Astrocyte (in vitro differentiated cells and primary cell): Measurements from ENCODE around the gene SPPL3.

Experiments used
- EZH2 ChIP-seq: IDR thresholded peaks from 2 replicates; pipeline ENCODE4 v1.6.1; 2012; ENCODE audit warnings: mild to moderate bottlenecking, low read length, inconsistent platforms; ENCODE audit not compliant: insufficient read depth
- TF ChIP-seq, protein P1 (sequence below): IDR thresholded peaks from 2 replicates; pipeline ENCODE4 v1.5.1; 2011; ENCODE audit warnings: low read depth, mild to moderate bottlenecking, inconsistent platforms, low read length, moderate library complexity; ENCODE audit not compliant: insufficient read depth

DNA sequence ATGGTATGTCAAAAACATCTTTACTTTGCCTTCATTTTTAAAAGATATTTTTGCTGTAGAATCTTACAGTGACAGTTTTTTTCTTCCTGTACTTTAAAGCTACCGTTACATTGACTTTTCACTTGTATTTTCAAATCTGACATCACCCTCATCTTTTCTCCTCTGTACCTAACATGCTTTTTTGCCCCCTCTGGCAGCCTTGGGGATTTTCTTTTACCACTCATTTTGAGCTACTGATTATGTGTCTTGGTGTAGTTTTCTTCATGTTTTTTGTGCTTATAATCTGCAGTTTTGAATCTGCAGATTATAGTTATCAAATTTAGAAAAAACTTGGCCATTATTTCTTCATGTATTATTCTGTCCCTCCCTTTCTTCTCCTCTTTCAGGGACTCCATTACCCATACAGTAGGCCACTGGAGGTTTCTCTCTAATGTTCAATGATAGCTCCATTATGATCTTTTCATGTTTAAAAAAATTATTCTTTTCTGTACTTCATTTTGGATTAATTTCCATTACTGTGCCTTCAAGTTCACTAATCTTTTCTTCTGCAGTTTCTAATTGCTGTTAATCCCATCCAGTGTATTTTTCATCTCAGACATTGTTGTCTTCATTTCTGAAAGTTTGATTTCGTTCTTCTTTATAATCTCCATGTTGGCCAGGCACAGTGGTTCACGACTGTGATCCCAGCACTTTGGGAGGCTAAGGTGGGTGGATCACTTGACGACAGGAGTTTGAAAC, 108.5 kb downstream of the SPPL3 start:
- TF ChIP-seq, protein P1, sequence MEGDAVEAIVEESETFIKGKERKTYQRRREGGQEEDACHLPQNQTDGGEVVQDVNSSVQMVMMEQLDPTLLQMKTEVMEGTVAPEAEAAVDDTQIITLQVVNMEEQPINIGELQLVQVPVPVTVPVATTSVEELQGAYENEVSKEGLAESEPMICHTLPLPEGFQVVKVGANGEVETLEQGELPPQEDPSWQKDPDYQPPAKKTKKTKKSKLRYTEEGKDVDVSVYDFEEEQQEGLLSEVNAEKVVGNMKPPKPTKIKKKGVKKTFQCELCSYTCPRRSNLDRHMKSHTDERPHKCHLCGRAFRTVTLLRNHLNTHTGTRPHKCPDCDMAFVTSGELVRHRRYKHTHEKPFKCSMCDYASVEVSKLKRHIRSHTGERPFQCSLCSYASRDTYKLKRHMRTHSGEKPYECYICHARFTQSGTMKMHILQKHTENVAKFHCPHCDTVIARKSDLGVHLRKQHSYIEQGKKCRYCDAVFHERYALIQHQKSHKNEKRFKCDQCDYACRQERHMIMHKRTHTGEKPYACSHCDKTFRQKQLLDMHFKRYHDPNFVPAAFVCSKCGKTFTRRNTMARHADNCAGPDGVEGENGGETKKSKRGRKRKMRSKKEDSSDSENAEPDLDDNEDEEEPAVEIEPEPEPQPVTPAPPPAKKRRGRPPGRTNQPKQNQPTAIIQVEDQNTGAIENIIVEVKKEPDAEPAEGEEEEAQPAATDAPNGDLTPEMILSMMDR: no peak
- TF ChIP-seq EZH2: no peak
